Left hindlimb (tissue), 1 donor: ENCODE measurements around the gene HMGCL.
A peak's percentile ranks its signal among the peaks of the same experiment; 100 is the strongest.
"Not testable (repeated sequence)": the region's sequence is repeated elsewhere in the genome, so short reads cannot be mapped to it uniquely, and the experiment has no call there.

Experiments used
- DNase-seq: peaks from one replicate; pipeline ENCODE4 v3.0.0-alpha.2; 2018

HMGCL gene

GRCh38 chr1:23825762-23826522, 713 bp upstream of the HMGCL start:
- no peak for DNase-seq

- no peak for DNase-seq
Measured at GRCh38 chr1:23824711-23825075, 536 bp downstream of the HMGCL start.

- DNase-seq = no peak
Measured at GRCh38 chr1:23823767-23824166, 1.5 kb downstream of the HMGCL start.

DNA sequence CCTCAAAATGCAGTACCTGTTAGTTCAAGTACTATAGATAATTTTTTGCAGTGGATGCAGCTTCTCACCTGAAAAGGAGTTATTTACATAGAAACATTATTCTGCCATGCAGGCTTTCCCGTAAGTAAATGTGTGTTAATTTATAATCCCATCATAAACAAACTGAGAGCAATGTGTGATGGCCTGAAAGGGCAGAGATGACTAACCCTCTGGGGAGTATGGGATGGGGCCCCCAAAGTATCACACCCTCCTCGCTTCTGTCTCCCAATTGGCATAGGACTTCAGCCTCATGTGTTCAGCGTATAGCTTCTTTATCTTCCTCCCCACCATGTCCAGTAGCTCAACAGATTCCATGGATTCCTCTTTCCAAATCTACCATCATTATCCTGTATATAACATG, 7.6 kb downstream of the HMGCL start:
- DNase-seq = no peak

- no peak for DNase-seq
Measured at GRCh38 chr1:23816906-23817305, 8.3 kb downstream of the HMGCL start.

GRCh38 chr1:23816361-23816760, 8.9 kb downstream of the HMGCL start:
- DNase-seq = no peak

DNA sequence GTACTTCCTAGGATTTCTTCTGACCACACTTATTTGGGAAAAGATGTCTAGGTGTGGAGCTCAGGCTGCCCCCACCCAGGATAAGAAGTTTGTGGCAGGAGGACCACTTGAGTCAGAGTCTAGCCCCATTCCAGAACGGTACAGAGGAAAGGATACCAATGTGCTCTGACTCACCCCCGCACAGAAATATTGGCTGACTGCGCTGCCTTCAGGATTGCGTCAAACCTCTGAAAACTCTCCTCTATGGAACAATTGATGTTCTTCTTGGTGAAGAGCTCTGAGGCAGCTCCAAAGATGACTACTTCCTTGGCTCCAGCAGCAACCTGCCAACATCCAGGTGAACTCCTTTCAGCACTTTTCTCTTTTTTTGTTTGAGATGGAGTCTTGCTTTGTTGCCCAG, 11.2 kb downstream of the HMGCL start:
- no peak for DNase-seq

- DNase-seq = no peak
Measured at GRCh38 chr1:23810818-23811540, 14.2 kb downstream of the HMGCL start.

DNA sequence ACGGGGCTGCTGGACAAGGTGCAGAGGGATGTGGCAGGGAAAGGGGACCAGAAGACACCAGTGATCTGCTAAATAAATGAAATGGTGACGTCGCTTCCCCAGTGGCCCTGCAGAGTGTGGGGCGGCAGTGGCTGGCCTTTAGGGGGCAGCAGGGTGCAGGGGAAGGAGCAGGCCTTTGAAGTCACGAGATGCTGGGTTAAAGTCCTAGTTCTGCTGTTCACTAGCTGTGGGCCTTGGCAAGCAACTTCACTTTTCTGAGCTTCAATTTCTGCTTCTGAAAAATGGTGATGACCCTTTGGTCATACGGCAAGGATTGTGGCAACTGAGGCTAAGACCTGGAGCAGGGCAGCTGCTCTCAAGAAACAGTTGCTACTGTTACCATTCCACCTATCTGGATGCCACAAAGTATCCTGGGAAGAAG, 15.5 kb downstream of the HMGCL start:
- no peak for DNase-seq

DNA sequence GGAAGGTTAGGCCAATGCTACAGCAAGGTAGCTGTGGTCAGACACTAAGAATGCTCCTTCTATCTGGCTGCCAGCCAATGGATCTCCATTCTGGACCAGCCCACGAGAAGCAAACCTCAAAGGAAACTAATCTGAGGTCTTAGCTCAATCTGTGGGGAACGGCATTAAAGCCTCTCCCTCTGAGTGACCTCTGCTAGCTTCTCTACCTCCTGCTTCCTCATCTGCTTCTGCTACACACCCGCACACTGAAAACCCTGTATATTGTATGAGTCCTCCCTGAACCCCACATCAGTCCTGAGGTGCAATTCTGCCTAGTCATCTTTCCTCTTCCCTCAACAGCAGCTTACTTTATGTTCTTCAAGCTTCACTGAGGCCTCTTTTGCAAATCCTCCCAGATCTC, 17.8 kb downstream of the HMGCL start:
- DNase-seq = no peak

- DNase-seq = no peak
Measured at GRCh38 chr1:23806280-23806679, 18.9 kb downstream of the HMGCL start.

DNA sequence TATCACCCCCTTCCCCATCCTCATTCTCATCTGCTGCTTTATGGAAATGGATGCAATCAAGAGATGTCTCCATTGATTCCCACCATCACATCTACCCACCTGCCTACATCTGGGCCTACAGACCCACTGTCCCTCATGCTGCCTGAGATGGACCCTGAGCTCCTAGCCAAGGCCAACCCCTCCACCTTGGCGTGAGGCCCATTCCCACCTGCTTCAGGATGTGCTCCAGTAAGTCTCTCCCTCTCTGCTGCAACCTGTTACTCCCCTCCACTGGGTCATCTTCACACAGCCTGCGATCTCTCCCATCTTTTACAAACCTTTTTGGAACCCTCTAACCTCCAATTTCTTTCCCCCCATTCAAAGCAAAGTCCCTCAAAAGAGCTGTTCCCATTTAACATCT, 20.2 kb downstream of the HMGCL start:
- DNase-seq = no peak

GRCh38 chr1:23804183-23804835, 20.9 kb downstream of the HMGCL start:
- DNase-seq = no peak

- no peak for DNase-seq
Measured at GRCh38 chr1:23803674-23804073, 21.6 kb downstream of the HMGCL start.

GRCh38 chr1:23802809-23803342, 22.4 kb downstream of the HMGCL start:
- not testable (repeated sequence) for DNase-seq

DNA sequence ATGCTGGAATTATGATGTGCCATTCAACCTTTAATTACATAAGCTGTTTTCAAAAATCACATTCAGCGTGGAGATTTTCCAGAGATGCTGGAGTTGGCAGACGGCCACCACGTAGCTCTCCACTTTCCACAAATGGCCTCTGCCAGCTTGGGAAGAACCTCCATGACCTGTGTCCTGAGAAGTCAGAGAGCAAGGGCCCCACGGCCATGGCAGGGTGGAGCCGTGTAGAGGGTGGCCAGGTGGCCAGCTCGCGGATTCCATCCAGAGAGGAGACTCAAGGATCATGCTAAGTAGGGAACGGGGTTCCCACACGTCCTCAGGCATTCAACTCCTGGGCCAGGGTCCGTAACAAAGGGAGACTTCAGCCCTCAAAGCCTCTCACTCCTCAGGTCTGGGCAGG, 23.4 kb downstream of the HMGCL start:
- DNase-seq = no peak

DNA sequence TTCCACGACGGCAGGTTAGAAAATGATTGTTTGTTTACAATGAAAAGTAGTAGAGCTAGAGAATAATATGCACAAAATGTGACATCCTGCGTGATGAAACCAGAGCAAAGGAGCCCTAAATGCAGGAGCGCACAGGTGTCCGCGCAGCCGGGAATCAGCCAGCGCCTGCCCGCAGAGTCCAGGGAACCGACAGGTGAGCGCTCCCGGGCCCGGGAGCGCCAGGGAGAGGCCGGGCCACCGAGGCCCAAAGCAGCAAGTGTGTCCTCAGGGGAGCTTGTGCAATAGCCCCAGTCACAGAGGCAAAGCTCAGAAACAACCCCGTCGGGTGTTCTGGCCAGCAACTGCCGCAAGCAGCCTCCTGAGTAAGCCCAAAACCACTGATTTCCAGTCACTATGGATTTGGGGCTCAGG, 23.9 kb downstream of the HMGCL start:
- DNase-seq = no peak

GRCh38 chr1:23800400-23801337, 24.6 kb downstream of the HMGCL start, which contains the start of gene GALE:
Gene GALE (minus strand): TSS chr1:23800754. CDS start chr1:23799007, 1,747 bp downstream.
- DNase-seq = peak; percentile 97

GRCh38 chr1:23799570-23800399, 25.4 kb downstream of the HMGCL start:
- DNase-seq = peak; percentile 81

DNA sequence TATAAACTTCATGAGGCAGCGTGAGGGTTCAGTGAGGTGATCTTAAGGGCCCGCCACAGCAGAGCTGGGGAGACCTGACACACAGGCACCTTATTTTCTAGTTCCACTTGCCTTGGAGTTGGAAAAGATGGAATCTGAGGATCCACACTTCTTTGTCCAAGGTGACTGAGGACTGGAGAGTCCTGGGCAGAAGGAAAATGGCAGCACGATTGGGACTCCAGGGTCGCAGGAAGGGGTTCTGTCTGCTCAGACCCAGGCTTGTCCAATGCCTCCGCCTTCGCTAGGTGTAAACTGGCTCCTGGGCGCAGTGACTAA, 26.0 kb downstream of the HMGCL start:
- DNase-seq = no peak

DNA sequence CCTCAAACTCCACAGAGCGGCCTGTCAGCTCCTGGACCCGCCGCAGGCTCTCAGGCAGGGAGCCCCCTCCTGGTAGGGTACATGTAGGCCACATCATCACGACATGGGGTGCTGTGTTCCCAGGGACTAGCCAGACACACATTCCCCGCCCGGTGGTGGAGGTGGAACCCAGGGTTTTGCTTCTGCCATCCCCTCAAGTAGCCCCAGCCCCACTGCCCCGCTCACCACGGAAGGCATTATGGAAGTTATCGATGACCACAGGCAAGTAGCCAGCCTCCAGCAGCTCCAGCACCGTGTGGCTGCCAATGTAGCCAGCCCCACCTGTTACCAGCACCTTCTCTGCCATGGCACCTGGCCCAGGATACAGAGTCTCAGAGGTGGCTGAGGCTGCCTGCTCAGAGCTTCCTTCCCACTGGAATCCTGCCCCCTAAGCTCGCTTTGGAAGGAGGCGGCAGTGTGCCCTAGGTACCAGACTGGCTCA, 26.5 kb downstream of the HMGCL start:
- no peak for DNase-seq
